Measurements from ENCODE around the gene ACSF3. TPM values are rescaled to one million over a fixed set of nuclear protein-coding genes. Genes with fewer than 3 reads are reported as not detected.

The ACSF3 gene
- polyA plus RNA-seq, 1 donor from 2014 or later, result 20.8 TPM

DNA sequence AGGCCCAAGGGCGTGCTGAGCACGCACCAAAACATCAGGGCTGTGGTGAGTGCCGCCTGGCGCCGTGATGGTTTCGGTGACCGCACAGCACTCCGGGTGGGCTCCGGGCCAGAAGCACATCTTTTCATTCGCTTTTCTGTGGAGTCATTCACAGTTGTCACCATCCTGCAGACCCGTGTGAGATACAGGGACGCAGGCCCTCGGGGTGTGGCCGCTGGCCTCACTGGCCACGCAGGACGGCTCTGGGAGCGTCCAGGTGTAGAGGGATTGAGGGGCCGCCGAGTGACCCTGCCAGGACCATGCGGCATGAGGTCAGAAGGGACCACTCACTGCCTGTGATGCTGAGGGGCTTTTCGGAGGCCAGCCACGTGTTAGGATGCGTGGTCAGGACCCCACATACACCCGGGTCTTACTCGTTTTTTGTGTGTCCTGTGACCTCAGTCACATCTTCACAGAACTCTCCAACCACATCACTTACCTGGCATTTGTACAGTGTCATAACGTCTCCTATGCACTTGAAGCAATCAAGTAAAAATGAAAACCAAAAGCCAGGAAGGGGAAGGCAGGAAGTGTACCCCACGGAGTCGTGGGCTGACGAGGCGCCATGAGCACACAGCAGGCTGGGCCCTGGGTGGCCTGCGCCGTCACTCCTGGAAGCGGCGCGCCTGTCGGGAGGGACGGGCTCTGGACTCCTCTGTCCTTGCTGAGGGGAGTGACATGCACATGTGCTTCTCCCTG lies 7.8 kb downstream of the ACSF3 start:
- Histone ChIP-seq H3K4me2 (ENCODE audit: low read length) (no peak overlapping the region), H3K9me3 (ENCODE audit: low read length) (no peaks in the 10 kb centered on the region), H2AFZ (ENCODE audit: low read depth, low read length) (no peak overlapping the region), H3F3A (ENCODE audit: insufficient read depth, low read length, poor library complexity, severe bottlenecking) (no peaks in the 10 kb centered on the region), H3K27ac (ENCODE audit: low read length) (no peak overlapping the region), H3K27me3 (ENCODE audit: insufficient read depth, low read depth, low read length) (no peaks in the 10 kb centered on the region), H3K36me3 (ENCODE audit: insufficient read depth, low read length) (no peaks in the 10 kb centered on the region), H4K20me1 (ENCODE audit: insufficient read depth) (no peaks in the 10 kb centered on the region), H3K79me2 (replicated peaks; ENCODE audit: insufficient read depth, low read length) (no peaks in the 10 kb centered on the region), H3K4me3 (ENCODE audit: low read length) (no peak overlapping the region), H3K9ac (ENCODE audit: low read length) (no peak overlapping the region), H3K9me2 (ENCODE audit: insufficient read depth, low read length) (no peaks in the 10 kb centered on the region)
- TF ChIP-seq RAD21 (conservative IDR thresholded peaks at IDR 0.05) (no peak), TAF1 (IDR thresholded peaks at IDR 0.05; ENCODE audit: low read depth) (no peak), EZH2 (IDR thresholded peaks at IDR 0.05; ENCODE audit: borderline replicate concordance, insufficient read depth, low read length, poor library complexity, severe bottlenecking) (no peak), MXI1 (conservative IDR thresholded peaks at IDR 0.05; ENCODE audit: poor library complexity, severe bottlenecking) (no peak), REST (IDR thresholded peaks at IDR 0.05; ENCODE audit: borderline replicate concordance) (no peak), SMC3 (conservative IDR thresholded peaks at IDR 0.05; ENCODE audit: poor library complexity) (no peak)

DNA sequence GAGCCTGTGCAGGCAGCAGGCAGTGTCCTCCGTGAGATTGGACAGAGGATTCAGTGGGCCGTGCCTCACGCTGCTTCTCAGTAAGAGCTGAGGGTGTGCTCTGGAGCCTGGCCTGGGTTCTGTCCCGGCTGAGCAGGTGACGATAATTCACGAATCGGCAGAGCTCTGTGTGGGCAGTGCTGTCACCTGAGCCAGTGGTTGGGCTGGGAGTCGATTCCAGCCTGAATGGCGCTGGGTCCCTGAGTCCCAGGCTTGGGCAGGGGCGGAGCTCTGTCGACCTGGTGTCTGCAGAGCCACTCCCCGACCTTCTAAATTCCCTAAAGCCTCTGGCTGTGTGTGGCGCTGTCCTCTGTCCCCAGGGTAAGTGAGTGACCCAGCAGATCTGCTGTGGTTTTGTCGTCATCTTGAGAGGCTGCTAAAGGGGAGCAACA lies 8.4 kb downstream of the ACSF3 start:
- Histone ChIP-seq H3K79me2 (replicated peaks; ENCODE audit: insufficient read depth, low read length) (no peaks in the 10 kb centered on the region), H3K9ac (ENCODE audit: low read length) (no peak overlapping the region), H4K20me1 (ENCODE audit: insufficient read depth) (no peaks in the 10 kb centered on the region), H3K9me3 (ENCODE audit: low read length) (no peaks in the 10 kb centered on the region), H3F3A (ENCODE audit: insufficient read depth, low read length, poor library complexity, severe bottlenecking) (no peaks in the 10 kb centered on the region), H3K9me2 (ENCODE audit: insufficient read depth, low read length) (no peaks in the 10 kb centered on the region), H3K27ac (ENCODE audit: low read length) (no peak overlapping the region), H2AFZ (ENCODE audit: low read depth, low read length) (no peak overlapping the region), H3K27me3 (ENCODE audit: insufficient read depth, low read depth, low read length) (no peaks in the 10 kb centered on the region), H3K4me2 (ENCODE audit: low read length) (no peak overlapping the region), H3K36me3 (ENCODE audit: insufficient read depth, low read length) (no peaks in the 10 kb centered on the region), H3K4me3 (ENCODE audit: low read length) (no peak overlapping the region)
- TF ChIP-seq REST (IDR thresholded peaks at IDR 0.05; ENCODE audit: borderline replicate concordance), result no peak
- no peak for TF ChIP-seq RAD21 (conservative IDR thresholded peaks at IDR 0.05)
- TF ChIP-seq SMC3 (conservative IDR thresholded peaks at IDR 0.05; ENCODE audit: poor library complexity), result no peak
- no peak for TF ChIP-seq CTCF (IDR thresholded peaks at IDR 0.05; ENCODE audit: poor library complexity, severe bottlenecking)
- TF ChIP-seq POLR2AphosphoS5 (IDR thresholded peaks at IDR 0.05), result no peak
- no peak for TF ChIP-seq MXI1 (conservative IDR thresholded peaks at IDR 0.05; ENCODE audit: poor library complexity, severe bottlenecking)
- TF ChIP-seq TAF1 (IDR thresholded peaks at IDR 0.05; ENCODE audit: low read depth), result no peak
- no peak for TF ChIP-seq EZH2 (IDR thresholded peaks at IDR 0.05; ENCODE audit: borderline replicate concordance, insufficient read depth, low read length, poor library complexity, severe bottlenecking)
- TF ChIP-seq EP300 (conservative IDR thresholded peaks at IDR 0.05; ENCODE audit: poor library complexity, severe bottlenecking), result no peak

Measured in neural cell (in vitro differentiated cells).